GM12878 (cell line): ENCODE results near the gene KRT37. TPM values are rescaled to one million over a fixed set of nuclear protein-coding genes. Genes with fewer than 3 reads are reported as not detected.
"Not testable (repeated sequence)": the region's sequence is repeated elsewhere in the genome, so short reads cannot be mapped to it uniquely, and the experiment has no call there.

ENCODE experiments used
- ATAC-seq: fragments of 200-7000 bp; cut with Tn5 transposase; 3 replicates; pipeline ENCODE4 v1.9.1; 2020; ENCODE audit warnings: mild to moderate bottlenecking, moderate library complexity
- BruUV-seq: library from RNA; stranded (reverse); fragments of 400-500 nt; replicated peaks from 2 replicates; lab custom pipeline; 2021; lab: Mats Ljungman, UMichigan
- CTCF ChIA-PET: fragments of 300-600 bp; sonication (Branson Sonifier 250); formaldehyde crosslinking; extraction: SDS; loops from one replicate; lab custom pipeline; 2021; ENCODE audit warnings: inconsistent platforms; lab: Yijun Ruan, JAX
- POLR2A ChIA-PET: fragments of 350-600 bp; formaldehyde crosslinking; extraction: SDS; loops from one replicate; lab custom pipeline; 2021; ENCODE audit warnings: inconsistent platforms; lab: Charles Lee
- RAD21 ChIA-PET: fragments of 300-600 bp; sonication (Branson Sonifier 250); formaldehyde crosslinking; loops from one replicate; lab custom pipeline; 2023; ENCODE audit warnings: antibody characterized with exemption; ENCODE audit not compliant: unreplicated experiment; lab: Charles Lee
- SMC1A ChIA-PET: fragments of 300-600 bp; sonication (Branson Sonifier 250); formaldehyde crosslinking; loops from one replicate; lab custom pipeline; 2023; ENCODE audit not compliant: unreplicated experiment, uncharacterized antibody; lab: Charles Lee
- DNase-seq: peaks from one replicate; pipeline ENCODE4 v3.0.0-alpha.2; 2011; ENCODE audit warnings: low read depth, low spot score
- FAIRE-seq: peaks from 3 replicates; lab custom pipeline; 2011; peaks lifted over from hg19 to GRCh38; lab: Jason Lieb, UNC
- H2AFZ ChIP-seq: 2 replicates; pipeline ENCODE4 v1.6.0; 2011; ENCODE audit warnings: low read depth, low read length, control low read depth; ENCODE audit not compliant: control insufficient read depth
- H3K27ac ChIP-seq: 2 replicates; pipeline ENCODE4 v1.5.1; 2011; ENCODE audit warnings: control low read depth; ENCODE audit not compliant: control insufficient read depth, insufficient read depth
- H3K27me3 ChIP-seq, 2 experiments: replicated peaks in 1 of 2; 2 replicates each; pipeline versions ENCODE4 v1.6.0 to v1.6.1; 2011; ENCODE audit warnings: low read length in 1 of 2; ENCODE audit not compliant: control insufficient read depth in 2 of 2, insufficient read depth in 2 of 2
- H3K36me3 ChIP-seq, 2 experiments: 2 replicates each; pipeline ENCODE4 v1.5.1; 2011; ENCODE audit warnings: low read length in 1 of 2; ENCODE audit not compliant: control insufficient read depth in 2 of 2, insufficient read depth in 2 of 2
- H3K4me1 ChIP-seq: 2 replicates; pipeline ENCODE4 v1.6.1; 2011; ENCODE audit warnings: mild to moderate bottlenecking, low read length, moderate library complexity, mixed read lengths; ENCODE audit not compliant: control insufficient read depth, insufficient read depth
- H3K4me2 ChIP-seq: 2 replicates; pipeline ENCODE4 v1.6.0; 2011; ENCODE audit warnings: control low read depth; ENCODE audit not compliant: control insufficient read depth, insufficient read depth
- H3K4me3 ChIP-seq: fragments of 200-600 bp; sonication (generic); 2 replicates; pipeline ENCODE4 v1.5.1; 2016
- H3K79me2 ChIP-seq: 2 replicates; pipeline ENCODE4 v1.6.0; 2011; ENCODE audit warnings: low read length; ENCODE audit not compliant: control insufficient read depth, insufficient read depth
- H3K9ac ChIP-seq: 2 replicates; pipeline ENCODE4 v1.8.0; 2011; ENCODE audit warnings: low read length, control low read depth, mixed read lengths; ENCODE audit not compliant: control insufficient read depth, insufficient read depth
- H3K9me3 ChIP-seq: replicated peaks from 3 replicates; pipeline ENCODE4 v1.5.1; 2011; ENCODE audit warnings: mild to moderate bottlenecking, low read length; ENCODE audit not compliant: control insufficient read depth, insufficient read depth
- H4K20me1 ChIP-seq: 2 replicates; pipeline ENCODE4 v1.6.0; 2011; ENCODE audit not compliant: control insufficient read depth, insufficient read depth
- CHD4 ChIP-seq: fragments of 200-600 bp; sonication (generic); IDR thresholded peaks from 2 replicates; pipeline ENCODE4 v1.6.1; 2016; ENCODE audit warnings: mild to moderate bottlenecking
- CUX1 ChIP-seq: IDR thresholded peaks from 2 replicates; pipeline ENCODE4 v1.6.1; 2012; ENCODE audit warnings: improper control_type of control experiment, low read depth, low read length; ENCODE audit not compliant: insufficient replicate concordance
- IKZF1 ChIP-seq: fragments of 450-650 bp; conservative IDR thresholded peaks from 2 replicates; pipeline ENCODE4 v1.6.1; 2017; ENCODE audit warnings: antibody characterized with exemption, mild to moderate bottlenecking
- NFXL1 ChIP-seq: fragments of 450-650 bp; IDR thresholded peaks from 2 replicates; pipeline ENCODE4 v1.6.1; 2017; ENCODE audit warnings: antibody characterized with exemption, mild to moderate bottlenecking, borderline replicate concordance
- WGBS: methylation state at CpG from one replicate; pipeline ENCODE4 v1.1.6; 2016; ENCODE audit warnings: low lambda C conversion rate; ENCODE audit not compliant: insufficient replicate concordance, insufficient coverage; ENCODE audit errors: missing lambda C conversion rate; 5-methylcytosine and 5-hydroxymethylcytosine counted together
- in situ Hi-C: fragments of 300-500 bp; cut with MboI; formaldehyde crosslinking; loops from 9 replicates; pipeline ENCODE4 v1.14.3; 2018; ENCODE audit warnings: mixed read lengths
- intact Hi-C: fragments of 100-400 bp; cut with micrococcal nuclease; formaldehyde crosslinking; loops from one replicate; pipeline ENCODE4 v1.14.2; 2022; ENCODE audit not compliant: unreplicated experiment
- polyA plus RNA-seq, 11 experiments: library from polyadenylated mRNA; depleted of rRNA in 4 of 11; unstranded in 6 of 11; stranded (reverse) in 5 of 11; fragments of >200 nt; fragmentation: Nextera tagmentation in 4 of 11; fragmentation: Illumina TruSeq in 1 of 11; extraction: Ambion mirVana in 4 of 11; extraction: Trizol in 1 of 11; gene quantifications; 1 replicate in 1 of 11; 2 replicates in 10 of 11; pipeline versions ENCODE4 v1.2.1 to v1.2.3, GENCODE V29; 2011 to 2016; ENCODE audit warnings: inconsistent platforms in 2 of 11, missing spikeins in 2 of 11, low read depth in 1 of 11
- total RNA-seq, 4 experiments: library from RNA; depleted of rRNA in 3 of 4; stranded (reverse); fragments of >200 nt in 3 of 4; fragmentation: Illumina TruSeq in 1 of 4; extraction: Trizol in 1 of 4; gene quantifications; 2 replicates each; pipeline versions ENCODE4 v1.2.1 to v1.2.3, GENCODE V29; 2013 to 2021

KRT37 gene
- total and polyA plus RNA-seq, 10 of the 15 experiments (the other 5 are each of a cell fraction or from before 2014, with no cell fraction given), result not detected

DNA sequence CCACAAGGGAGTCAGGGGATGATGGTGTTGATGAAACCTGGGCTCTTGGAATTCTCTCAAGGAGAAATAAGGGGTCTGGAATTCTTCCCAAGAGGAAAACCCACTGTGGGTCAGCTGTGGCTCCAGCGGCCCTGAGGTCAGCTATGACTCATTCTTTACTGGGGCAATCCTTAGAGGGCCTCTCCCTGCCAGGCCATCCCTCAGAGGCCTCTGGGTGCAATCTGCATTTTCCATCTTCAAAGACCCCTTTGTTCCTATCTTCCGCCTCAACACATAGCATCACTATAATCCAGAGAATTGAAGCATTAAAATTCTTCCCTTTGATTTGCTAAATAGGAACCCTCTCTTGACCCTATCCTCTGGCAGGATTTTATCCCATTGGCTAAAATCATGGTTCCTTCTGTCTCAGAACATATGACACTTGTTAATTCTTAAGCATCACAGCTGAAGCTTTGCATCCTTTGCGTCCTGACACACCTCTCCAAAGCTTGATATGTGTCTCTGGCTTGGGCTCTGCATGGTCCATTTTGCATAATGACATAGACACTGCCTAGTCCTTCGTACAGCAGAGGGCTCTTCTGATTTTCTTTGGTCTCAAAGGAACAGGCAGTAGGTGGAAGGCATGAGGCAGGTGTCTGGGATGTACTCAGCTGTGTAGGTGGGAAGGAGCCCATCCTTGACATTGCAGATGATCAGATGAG, 4.4 kb upstream of the KRT37 start (continued):
- TF ChIP-seq CUX1 (no peak), CHD4 (no peak), NFXL1 (no peak), IKZF1 (no peak)

- H3K9ac ChIP-seq, POLR2A ChIA-PET, H3K27me3 ChIP-seq, FAIRE-seq, intact Hi-C loops, H2AFZ ChIP-seq, H3K36me3 ChIP-seq, H3K27ac ChIP-seq, H3K4me3 ChIP-seq, in situ Hi-C loops, SMC1A ChIA-PET, CTCF ChIA-PET, BruUV-seq, ATAC-seq, H3K4me2 ChIP-seq, H3K79me2 ChIP-seq, DNase-seq, RAD21 ChIA-PET, H4K20me1 ChIP-seq, H3K4me1 ChIP-seq, H3K9me3 ChIP-seq: not testable (repeated sequence)
- WGBS, result 41% methylated on average over 8 of the region's 11 CpGs
These were observed 1.8 kb downstream of the KRT37 start for GRCh38 chr17:41422586-41422985.
